Testis (tissue), 2 donors: ENCODE data around the gene SYNRG.

Source experiments
- POLR2A ChIP-seq: fragments of 450-650 bp; IDR thresholded peaks from one replicate; pipeline ENCODE4 v1.6.1; 2017; ENCODE audit warnings: antibody characterized with exemption, mild to moderate bottlenecking, moderate library complexity
- TF ChIP-seq, protein P1 (sequence below), 3 experiments: fragments of 450-650 bp in 2 of 3; fragments of 200-600 bp in 1 of 3; sonication (generic) in 1 of 3; IDR thresholded peaks; one replicate each; pipeline ENCODE4 v1.5.1; 2016 to 2019; ENCODE audit warnings: antibody characterized with exemption in 3 of 3, mild to moderate bottlenecking in 2 of 3, moderate library complexity in 1 of 3

DNA sequence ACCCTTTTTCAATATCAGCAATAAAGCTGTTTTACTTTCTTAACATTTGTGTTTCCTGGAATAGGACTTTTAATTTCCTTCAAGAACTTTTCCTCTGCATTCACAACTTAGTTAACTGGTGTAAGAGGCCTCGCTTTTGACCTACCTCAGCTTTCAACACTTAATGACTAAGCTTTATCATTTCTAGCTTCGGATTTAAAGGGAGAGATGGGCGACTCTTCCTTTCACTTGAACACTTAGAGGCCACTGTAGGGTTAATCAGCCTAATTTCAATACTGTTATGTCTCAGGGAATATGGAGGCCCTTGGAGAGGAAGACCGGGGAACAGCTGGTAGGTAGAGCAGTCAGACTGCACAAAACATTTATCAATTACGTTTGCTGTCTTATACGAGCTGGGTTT is 4.7 kb downstream of the SYNRG start:
- no peak for TF ChIP-seq POLR2A
- TF ChIP-seq, protein P1, sequence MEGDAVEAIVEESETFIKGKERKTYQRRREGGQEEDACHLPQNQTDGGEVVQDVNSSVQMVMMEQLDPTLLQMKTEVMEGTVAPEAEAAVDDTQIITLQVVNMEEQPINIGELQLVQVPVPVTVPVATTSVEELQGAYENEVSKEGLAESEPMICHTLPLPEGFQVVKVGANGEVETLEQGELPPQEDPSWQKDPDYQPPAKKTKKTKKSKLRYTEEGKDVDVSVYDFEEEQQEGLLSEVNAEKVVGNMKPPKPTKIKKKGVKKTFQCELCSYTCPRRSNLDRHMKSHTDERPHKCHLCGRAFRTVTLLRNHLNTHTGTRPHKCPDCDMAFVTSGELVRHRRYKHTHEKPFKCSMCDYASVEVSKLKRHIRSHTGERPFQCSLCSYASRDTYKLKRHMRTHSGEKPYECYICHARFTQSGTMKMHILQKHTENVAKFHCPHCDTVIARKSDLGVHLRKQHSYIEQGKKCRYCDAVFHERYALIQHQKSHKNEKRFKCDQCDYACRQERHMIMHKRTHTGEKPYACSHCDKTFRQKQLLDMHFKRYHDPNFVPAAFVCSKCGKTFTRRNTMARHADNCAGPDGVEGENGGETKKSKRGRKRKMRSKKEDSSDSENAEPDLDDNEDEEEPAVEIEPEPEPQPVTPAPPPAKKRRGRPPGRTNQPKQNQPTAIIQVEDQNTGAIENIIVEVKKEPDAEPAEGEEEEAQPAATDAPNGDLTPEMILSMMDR (IDR thresholded peaks at IDR 0.05), result no peak
